TTC549 (cell line): ENCODE results near the gene PKLR.
A peak's percentile ranks its signal among the peaks of the same experiment; 100 is the strongest.

Experiments
- FAIRE-seq: peaks from 2 replicates; lab custom pipeline; 2012; peaks lifted over from hg19 to GRCh38; lab: Jason Lieb, UNC

Gene PKLR

GRCh38 chr1:155284476-155284875 is 16.8 kb downstream of the PKLR start:
- FAIRE-seq, result no peak

GRCh38 chr1:155282488-155283091 is 18.6 kb downstream of the PKLR start:
- no peak for FAIRE-seq

- no peak for FAIRE-seq
Measured at GRCh38 chr1:155279268-155279667, 22.0 kb downstream of the PKLR start.

GRCh38 chr1:155278689-155279160 is 22.5 kb downstream of the PKLR start:
- FAIRE-seq, result no peak

- no peak for FAIRE-seq
Measured at GRCh38 chr1:155277902-155278688, 23.1 kb downstream of the PKLR start.

GRCh38 chr1:155277070-155277901 is 24.0 kb downstream of the PKLR start, which contains the start of gene HCN3:
Gene HCN3, plus strand, starts transcription at chr1:155277463. Its CDS starts 128 bp downstream, at chr1:155277591.
- peak; percentile 74 for FAIRE-seq

GRCh38 chr1:155273343-155274245 is 27.6 kb downstream of the PKLR start, which contains the start of gene CLK2:
Gene CLK2, minus strand, starts transcription at chr1:155273504. Its CDS starts 2,527 bp downstream, at chr1:155270977.
- peak; percentile 92 for FAIRE-seq

- no peak for FAIRE-seq
Measured at GRCh38 chr1:155272466-155273342, 28.5 kb downstream of the PKLR start.

GRCh38 chr1:155269381-155269780 is 31.9 kb downstream of the PKLR start:
- no peak for FAIRE-seq

GRCh38 chr1:155268630-155269029 is 32.6 kb downstream of the PKLR start:
- FAIRE-seq, result no peak

- no peak for FAIRE-seq
Measured at GRCh38 chr1:155267373-155267772, 33.9 kb downstream of the PKLR start.

- FAIRE-seq, result no peak
Measured at GRCh38 chr1:155266553-155266952, 34.7 kb downstream of the PKLR start.

- no peak for FAIRE-seq
Measured at GRCh38 chr1:155263067-155263466, 38.2 kb downstream of the PKLR start.

- FAIRE-seq, result peak; percentile 98
Measured at GRCh38 chr1:155261852-155262673, 39.2 kb downstream of the PKLR start, which contains the start of gene SCAMP3. Gene SCAMP3, minus strand, starts transcription at chr1:155262360. Its CDS starts 209 bp downstream, at chr1:155262151.

GRCh38 chr1:155261493-155261851 is 39.8 kb downstream of the PKLR start:
- FAIRE-seq, result no peak

GRCh38 chr1:155260276-155260675 is 41.0 kb downstream of the PKLR start:
- no peak for FAIRE-seq

GRCh38 chr1:155256058-155256852 is 45.0 kb downstream of the PKLR start:
- FAIRE-seq, result no peak

- FAIRE-seq, result peak; percentile 75
Measured at GRCh38 chr1:155255243-155256007, 45.8 kb downstream of the PKLR start, which contains the start of gene ENTREP3. Gene ENTREP3, minus strand, starts transcription at chr1:155255483. Its CDS starts 606 bp downstream, at chr1:155254877.
